ENCODE data around the gene ZNF513.

The ZNF513 gene

DNA sequence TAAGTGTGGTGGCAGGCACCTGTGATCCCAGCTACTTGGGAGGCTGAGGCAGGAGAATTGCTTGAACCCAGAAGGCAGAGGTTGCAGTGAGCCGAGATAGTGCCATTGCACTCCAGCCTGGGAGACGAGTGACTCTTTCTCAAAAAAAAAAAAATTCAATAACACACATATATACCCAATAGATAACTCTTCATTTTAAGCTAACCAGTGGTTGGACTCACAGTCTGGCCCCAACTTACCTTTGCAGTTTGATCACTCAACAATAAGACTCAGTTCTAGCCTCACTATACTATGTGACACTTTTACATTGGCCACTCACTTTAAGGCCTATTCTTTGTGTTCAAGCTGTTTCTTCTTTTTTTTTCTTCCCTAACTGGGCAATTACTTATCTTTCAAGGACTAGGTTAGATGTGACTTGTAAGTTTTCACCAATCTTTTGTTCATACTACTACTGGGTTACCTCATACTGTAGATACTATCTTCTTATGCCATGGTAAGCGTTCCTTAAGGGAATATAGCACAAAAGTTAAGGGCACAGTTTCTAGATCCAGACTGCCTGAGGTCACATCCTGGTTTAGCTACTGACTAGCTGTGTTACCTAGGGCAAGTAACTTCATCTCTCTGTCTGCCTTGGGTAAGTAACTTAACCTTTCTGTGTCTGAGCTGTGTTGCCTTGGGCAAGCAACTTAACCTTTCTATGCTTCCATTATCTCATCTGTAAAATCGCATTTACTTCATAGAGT is 17.7 kb downstream of the ZNF513 start:
- Histone ChIP-seq H3K27me3 (ENCODE audit: control insufficient read depth, low read length) (no peaks in the 10 kb centered on the region), H3K4me1 (ENCODE audit: control insufficient read depth, low read length) (peaks cover 8% of the 10 kb centered on the region), H3K4me2 (ENCODE audit: low read length) (no peak overlapping the region), H3K4me3 (ENCODE audit: low read length) (no peak overlapping the region), H3K79me2 (ENCODE audit: control insufficient read depth, low read length) (peaks cover 31% of the 10 kb centered on the region), H3F3A (ENCODE audit: control insufficient read depth, insufficient read depth) (peaks cover 15% of the 10 kb centered on the region), H3K36me3 (ENCODE audit: control insufficient read depth, low read length) (peaks cover 57% of the 10 kb centered on the region), H3K9me2 (replicated peaks; ENCODE audit: control insufficient read depth, low read length) (no peaks in the 10 kb centered on the region), H3K27ac (ENCODE audit: low read depth, low read length) (no peak overlapping the region), H4K20me1 (ENCODE audit: control insufficient read depth, insufficient read depth, low read depth, low read length) (0 out of 2 replicates have a peak, but pooled peaks cover 3% of the 10 kb centered on the region), H3K9me3 (ENCODE audit: control insufficient read depth, insufficient read depth, low read length) (no peaks in the 10 kb centered on the region)
- TF ChIP-seq, protein P1, sequence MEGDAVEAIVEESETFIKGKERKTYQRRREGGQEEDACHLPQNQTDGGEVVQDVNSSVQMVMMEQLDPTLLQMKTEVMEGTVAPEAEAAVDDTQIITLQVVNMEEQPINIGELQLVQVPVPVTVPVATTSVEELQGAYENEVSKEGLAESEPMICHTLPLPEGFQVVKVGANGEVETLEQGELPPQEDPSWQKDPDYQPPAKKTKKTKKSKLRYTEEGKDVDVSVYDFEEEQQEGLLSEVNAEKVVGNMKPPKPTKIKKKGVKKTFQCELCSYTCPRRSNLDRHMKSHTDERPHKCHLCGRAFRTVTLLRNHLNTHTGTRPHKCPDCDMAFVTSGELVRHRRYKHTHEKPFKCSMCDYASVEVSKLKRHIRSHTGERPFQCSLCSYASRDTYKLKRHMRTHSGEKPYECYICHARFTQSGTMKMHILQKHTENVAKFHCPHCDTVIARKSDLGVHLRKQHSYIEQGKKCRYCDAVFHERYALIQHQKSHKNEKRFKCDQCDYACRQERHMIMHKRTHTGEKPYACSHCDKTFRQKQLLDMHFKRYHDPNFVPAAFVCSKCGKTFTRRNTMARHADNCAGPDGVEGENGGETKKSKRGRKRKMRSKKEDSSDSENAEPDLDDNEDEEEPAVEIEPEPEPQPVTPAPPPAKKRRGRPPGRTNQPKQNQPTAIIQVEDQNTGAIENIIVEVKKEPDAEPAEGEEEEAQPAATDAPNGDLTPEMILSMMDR (IDR thresholded peaks at IDR 0.05; ENCODE audit: low read depth, low read length, poor library complexity, severe bottlenecking), result no peak
- no peak for TF ChIP-seq EZH2phosphoT487 (IDR thresholded peaks at IDR 0.05; ENCODE audit: borderline replicate concordance, low read length)

DNA sequence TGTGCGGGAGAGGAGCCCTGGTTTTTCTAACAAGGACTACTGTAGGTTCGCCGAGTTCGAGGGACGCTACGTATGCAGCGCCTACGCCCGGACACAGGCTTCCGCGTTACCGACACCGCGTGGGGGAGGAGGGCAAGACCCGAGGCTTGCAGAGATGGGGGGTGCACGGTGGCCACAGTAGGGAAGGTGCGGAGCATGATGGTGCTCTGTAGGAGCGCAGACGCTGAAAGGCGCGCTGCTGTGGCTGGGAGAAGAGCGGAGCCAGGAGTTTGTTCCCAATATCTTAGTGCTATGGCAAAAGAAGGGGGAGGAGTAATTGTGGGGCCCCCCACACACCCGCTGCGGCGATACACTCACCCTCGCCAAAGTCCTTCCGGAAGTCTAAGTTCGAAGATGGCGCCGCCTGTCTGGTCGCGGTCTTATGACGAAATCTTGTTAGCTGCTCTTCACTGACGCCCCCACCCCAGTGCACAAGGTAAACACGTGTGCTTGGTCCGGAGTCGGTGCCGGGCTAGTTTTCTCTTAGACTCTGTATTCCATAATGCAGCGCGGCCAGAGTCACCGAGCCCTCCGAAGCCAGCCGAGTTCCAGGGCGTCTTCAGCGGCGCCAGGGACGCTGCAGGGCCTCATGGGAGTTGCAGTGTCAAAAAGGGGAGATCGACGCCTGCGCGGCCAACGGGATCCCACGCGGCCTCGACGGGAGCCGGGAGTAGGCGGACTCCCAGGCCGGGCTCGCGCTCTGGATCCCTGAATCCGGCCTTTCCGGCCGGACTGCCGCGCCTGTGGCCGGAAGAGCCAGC is 24.0 kb downstream of the ZNF513 start, which contains the start of gene GTF3C2:
Gene GTF3C2 (minus strand): TSS at position 383 of the 800 bp plus-strand sequence. CDS start 13,210 bp downstream, outside the sequence.
- Histone ChIP-seq H3K36me3 (ENCODE audit: control insufficient read depth, low read length) (peaks cover 27% of the 10 kb centered on the region), H3K9me2 (replicated peaks; ENCODE audit: control insufficient read depth, low read length) (no peaks in the 10 kb centered on the region), H3K4me1 (ENCODE audit: control insufficient read depth, low read length) (peaks cover 34% of the 10 kb centered on the region), H3F3A (ENCODE audit: control insufficient read depth, insufficient read depth) (no peaks in the 10 kb centered on the region), H3K4me3 (ENCODE audit: low read length) (peak within 1 kb of the TSS; percentile 95), H4K20me1 (ENCODE audit: control insufficient read depth, insufficient read depth, low read depth, low read length) (no peaks in the 10 kb centered on the region), H3K9me3 (ENCODE audit: control insufficient read depth, insufficient read depth, low read length) (no peaks in the 10 kb centered on the region), H3K79me2 (ENCODE audit: control insufficient read depth, low read length) (peaks cover 80% of the 10 kb centered on the region), H3K4me2 (ENCODE audit: low read length) (peak within 1 kb of the TSS; percentile 87), H3K27me3 (ENCODE audit: control insufficient read depth, low read length) (no peaks in the 10 kb centered on the region), H3K27ac (ENCODE audit: low read depth, low read length) (peak within 1 kb of the TSS; percentile 88)
- TF ChIP-seq, protein P1 (IDR thresholded peaks at IDR 0.05; ENCODE audit: low read depth, low read length, poor library complexity, severe bottlenecking), result no peak
- no peak for TF ChIP-seq EZH2phosphoT487 (IDR thresholded peaks at IDR 0.05; ENCODE audit: borderline replicate concordance, low read length)

DNA sequence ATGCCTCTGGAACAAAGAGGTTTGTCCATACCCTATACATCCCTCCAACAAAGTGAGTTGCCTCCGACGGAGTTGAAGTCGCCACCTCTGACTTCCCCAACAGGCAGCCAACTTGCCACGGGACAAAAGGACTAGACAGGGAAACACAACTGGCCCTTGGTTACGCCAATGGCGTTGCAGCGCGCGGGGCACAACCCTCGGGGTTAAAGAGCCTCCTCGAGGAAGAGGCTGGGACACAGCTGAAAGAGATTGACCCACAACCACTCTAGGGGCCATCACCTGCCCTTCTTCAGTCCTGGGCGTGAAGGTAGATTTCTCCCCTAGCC is 24.5 kb downstream of the ZNF513 start:
- H3K9me3 ChIP-seq (ENCODE audit: control insufficient read depth, insufficient read depth, low read length), result no peaks in the 10 kb centered on the region
- H3K4me3 ChIP-seq (ENCODE audit: low read length), result peak overlapping the region; percentile 95
- no peaks in the 10 kb centered on the region for H4K20me1 ChIP-seq (ENCODE audit: control insufficient read depth, insufficient read depth, low read depth, low read length)
- peaks cover 37% of the 10 kb centered on the region for H3K4me1 ChIP-seq (ENCODE audit: control insufficient read depth, low read length)
- TF ChIP-seq EZH2phosphoT487 (IDR thresholded peaks at IDR 0.05; ENCODE audit: borderline replicate concordance, low read length), result no peak
- TF ChIP-seq, protein P1 (IDR thresholded peaks at IDR 0.05; ENCODE audit: low read depth, low read length, poor library complexity, severe bottlenecking), result no peak
- peak overlapping the region; percentile 87 for H3K4me2 ChIP-seq (ENCODE audit: low read length)
- H3K36me3 ChIP-seq (ENCODE audit: control insufficient read depth, low read length), result peaks cover 27% of the 10 kb centered on the region
- H3K27ac ChIP-seq (ENCODE audit: low read depth, low read length), result peak overlapping the region; percentile 88
- no peaks in the 10 kb centered on the region for H3F3A ChIP-seq (ENCODE audit: control insufficient read depth, insufficient read depth)
- peaks cover 83% of the 10 kb centered on the region for H3K79me2 ChIP-seq (ENCODE audit: control insufficient read depth, low read length)
- H3K27me3 ChIP-seq (ENCODE audit: control insufficient read depth, low read length), result no peaks in the 10 kb centered on the region
- H3K9me2 ChIP-seq (replicated peaks; ENCODE audit: control insufficient read depth, low read length), result no peaks in the 10 kb centered on the region
